Naive thymus-derived CD4-positive, alpha-beta T cell (primary cell): ENCODE measurements around the gene C1orf56. TPM values are rescaled to one million over a fixed set of nuclear protein-coding genes. Genes with fewer than 3 reads are reported as not detected.
"Not testable (repeated sequence)": the region's sequence is repeated elsewhere in the genome, so short reads cannot be mapped to it uniquely, and the experiment has no call there.

ENCODE experiments used
- ATAC-seq: fragments of 150-1000 bp; cut with Tn5 transposase; 2 replicates; pipeline ENCODE4 v1.10.0; 2021; ENCODE audit warnings: mild to moderate bottlenecking, moderate library complexity
- CTCF ChIA-PET: fragments of 350-600 bp; sonication (Branson Sonifier 250); formaldehyde crosslinking; loops from one replicate; lab custom pipeline; 2021; ENCODE audit warnings: antibody characterized with exemption; lab: Charles Lee
- POLR2A ChIA-PET: fragments of 350-600 bp; sonication (Branson Sonifier 250); formaldehyde crosslinking; loops from one replicate; lab custom pipeline; 2021; ENCODE audit warnings: antibody characterized with exemption, inconsistent platforms; lab: Charles Lee
- DNase-seq, 9 donors: peaks; one replicate each; pipeline versions ENCODE4 v3.0.0 to v3.0.0-alpha.2; 2020 to 2022; ENCODE audit warnings: mixed read lengths in 1 of 9
- H3K27ac ChIP-seq: one replicate; pipeline ENCODE4 v1.7.0; 2013; ENCODE audit warnings: mild to moderate bottlenecking, low read depth, low read length, moderate library complexity
- H3K27me3 ChIP-seq, 2 donors: one replicate each; pipeline ENCODE4 v1.7.0; 2013; ENCODE audit warnings: low read length in 2 of 2, mild to moderate bottlenecking in 2 of 2, moderate library complexity in 2 of 2; ENCODE audit not compliant: control insufficient read depth in 2 of 2, insufficient read depth in 2 of 2
- H3K36me3 ChIP-seq, 3 experiments: 1 replicate in 2 of 3; 2 replicates in 1 of 3; pipeline ENCODE4 v1.7.0; 2013; ENCODE audit warnings: low read length in 3 of 3, mild to moderate bottlenecking in 3 of 3, moderate library complexity in 1 of 3; ENCODE audit not compliant: insufficient read depth in 3 of 3, control insufficient read depth in 2 of 3
- H3K4me1 ChIP-seq, 2 donors: one replicate each; pipeline ENCODE4 v1.7.0; 2013; ENCODE audit warnings: low read length in 2 of 2, mild to moderate bottlenecking in 2 of 2, moderate library complexity in 1 of 2; ENCODE audit not compliant: control insufficient read depth in 2 of 2, insufficient read depth in 2 of 2
- H3K4me3 ChIP-seq: 2 replicates; pipeline ENCODE4 v1.7.0; 2013; ENCODE audit warnings: mild to moderate bottlenecking, low read length
- H3K9me3 ChIP-seq, 3 experiments: 1 replicate in 2 of 3; 2 replicates in 1 of 3; pipeline ENCODE4 v1.7.0; 2013; ENCODE audit warnings: low read length in 3 of 3; ENCODE audit not compliant: control insufficient read depth in 2 of 3
- H3K27ac Mint-ChIP-seq, 9 donors: one replicate each; pipeline ENCODE4 v1.8.0; 2020 to 2022; ENCODE audit warnings: mixed read lengths in 9 of 9, mild to moderate bottlenecking in 8 of 9, moderate library complexity in 5 of 9, inconsistent platforms in 2 of 9
- H3K27me3 Mint-ChIP-seq, 5 donors: one replicate each; pipeline ENCODE4 v1.8.0; 2021 to 2022; ENCODE audit warnings: mixed read lengths in 5 of 5, mild to moderate bottlenecking in 1 of 5
- H3K36me3 Mint-ChIP-seq, 5 donors: one replicate each; pipeline ENCODE4 v1.8.0; 2020 to 2022; ENCODE audit warnings: mixed read lengths in 5 of 5, mild to moderate bottlenecking in 3 of 5, inconsistent platforms in 1 of 5
- H3K4me1 Mint-ChIP-seq, 7 donors: one replicate each; pipeline ENCODE4 v1.8.0; 2020 to 2022; ENCODE audit warnings: mixed read lengths in 7 of 7, mild to moderate bottlenecking in 3 of 7, inconsistent platforms in 1 of 7
- H3K4me3 Mint-ChIP-seq, 10 donors: one replicate each; pipeline ENCODE4 v1.8.0; 2020 to 2022; ENCODE audit warnings: mild to moderate bottlenecking in 10 of 10, mixed read lengths in 10 of 10, moderate library complexity in 6 of 10, inconsistent platforms in 2 of 10
- H3K9me3 Mint-ChIP-seq, 11 donors: one replicate each; pipeline ENCODE4 v1.8.0; 2020 to 2022; ENCODE audit warnings: mixed read lengths in 11 of 11, mild to moderate bottlenecking in 4 of 11, inconsistent platforms in 1 of 11, moderate library complexity in 1 of 11
- intact Hi-C, 2 donors: fragments of 100-400 bp; cut with micrococcal nuclease; formaldehyde crosslinking; loops; one replicate each; pipeline ENCODE4 v1.15.1; 2023
- polyA plus RNA-seq, 2 donors: library from polyadenylated mRNA; unstranded; fragments of 300-500 nt; fragmentation: Illumina TruSeq; gene quantifications; one replicate each; pipeline ENCODE4 v1.2.3, GENCODE V29; 2021
- total RNA-seq, 6 experiments: library from RNA in 5 of 6; stranded (reverse) in 5 of 6; gene quantifications; 1 replicate in 5 of 6; 2 replicates in 1 of 6; pipeline ENCODE4 v1.2.3 and lab custom pipeline; 2021 to 2026

C1orf56 gene
- total and polyA plus RNA-seq, 7 experiments from 2014 or later = 0.64 to 4.3 (median 2.8) TPM

DNA sequence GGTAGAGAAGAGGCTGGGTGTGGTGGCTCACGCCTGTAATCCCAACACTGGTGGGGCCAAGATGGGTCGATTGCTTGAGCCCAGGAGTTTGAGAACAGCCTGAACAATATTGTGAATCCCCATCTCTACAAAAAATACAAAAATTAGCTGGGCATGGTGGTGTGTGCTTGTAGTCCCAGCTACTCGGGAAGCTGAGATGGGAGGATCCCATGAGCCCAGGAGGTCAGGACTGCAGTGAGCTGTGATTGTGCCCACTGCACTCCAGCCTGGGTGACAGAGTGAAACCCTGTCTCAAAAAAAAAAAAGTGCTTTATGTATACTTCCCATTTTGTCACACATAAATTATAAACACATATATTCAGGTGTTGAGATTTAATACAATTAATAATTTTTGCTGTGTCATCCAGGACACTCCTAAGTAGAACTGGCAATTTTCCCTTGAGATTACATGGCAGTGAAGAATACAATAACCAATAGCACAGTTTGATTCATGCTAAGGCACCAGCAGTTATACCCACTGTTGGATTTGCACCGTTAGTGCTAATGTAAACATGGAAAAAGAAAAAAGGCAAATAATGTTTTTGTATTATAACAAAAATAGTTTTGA is 38.5 kb downstream of the C1orf56 start:
- Mint-ChIP-seq H3K4me1 (peaks cover 0 to 2% (median 0%) of the 10 kb centered on the region in 7 donors), H3K36me3 (peaks cover 0 to 12% (median 3%) of the 10 kb centered on the region in 5 donors), H3K9me3 (no peaks in the 10 kb centered on the region), H3K27me3 (no peaks in the 10 kb centered on the region), H3K4me3 (no peak overlapping the region), H3K27ac (no peak overlapping the region)
- intact Hi-C loops = no loop called here
- no peak overlapping the region for H3K27ac ChIP-seq
- ATAC-seq (no peak), DNase-seq (no peak)
- H3K9me3 ChIP-seq = no peaks in the 10 kb centered on the region
- H3K4me1 ChIP-seq = no peaks in the 10 kb centered on the region
- no peaks in the 10 kb centered on the region for H3K27me3 ChIP-seq
- no peak overlapping the region for H3K4me3 ChIP-seq
- ChIA-PET CTCF (interaction anchor here (0.6 kb wide), 2 partner anchors 9 to 42 kb away, joined by 3 read pairs; no protein-coding TSS in a partner anchor), POLR2A (interaction anchor here (0.7 to 1.4 kb wide), 3 partner anchors 10 to 73 kb away, joined by 3 to 11 read pairs (median 5); partner anchors contain the start of gene GABPB2)
- peaks cover 0 to 9% (median 0%) of the 10 kb centered on the region in 3 experiments for H3K36me3 ChIP-seq

DNA sequence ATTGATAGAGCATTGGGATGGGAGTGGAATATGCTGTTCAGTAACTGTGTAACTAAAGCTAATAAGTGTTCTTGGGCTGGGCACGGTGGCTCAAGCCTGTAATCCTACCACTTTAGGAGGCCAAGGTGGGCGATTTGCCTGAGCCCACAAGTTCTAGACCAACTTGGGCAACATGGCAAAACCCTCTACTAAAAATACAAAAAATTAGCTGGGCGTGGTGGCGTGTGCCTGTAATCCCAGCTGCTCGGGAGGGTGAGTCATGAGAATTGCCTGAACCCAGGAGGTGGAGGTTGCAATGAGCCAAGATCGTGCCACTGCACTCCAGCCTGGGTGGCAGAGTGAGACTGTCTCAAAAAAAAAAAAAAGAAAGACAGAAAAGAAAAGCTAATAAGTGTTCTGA is 49.9 kb downstream of the C1orf56 start:
- H3K27me3 ChIP-seq, H3K9me3 Mint-ChIP-seq, H3K4me1 Mint-ChIP-seq, H3K4me3 Mint-ChIP-seq, ATAC-seq, H3K4me3 ChIP-seq, DNase-seq, H3K9me3 ChIP-seq, H3K27ac ChIP-seq, H3K4me1 ChIP-seq, H3K27me3 Mint-ChIP-seq, intact Hi-C loops: not testable (repeated sequence)
- ChIA-PET POLR2A (interaction anchor here (0.6 kb wide), 1 partner anchor 255 kb away, joined by 3 read pairs; no protein-coding TSS in a partner anchor), CTCF (interaction anchor here (0.7 to 8.8 kb wide), 5 partner anchors 10 to 213 kb away, joined by 3 to 130 read pairs (median 4); partner anchors contain the start of gene TNFAIP8L2)
- peaks cover 0 to 21% (median 0%) of the 10 kb centered on the region in 5 donors for H3K36me3 Mint-ChIP-seq
- H3K27ac Mint-ChIP-seq = peak overlapping the region in 2 of 9 donors; percentile 0 to 43
- peaks cover 0 to 22% (median 0%) of the 10 kb centered on the region in 3 experiments for H3K36me3 ChIP-seq

DNA sequence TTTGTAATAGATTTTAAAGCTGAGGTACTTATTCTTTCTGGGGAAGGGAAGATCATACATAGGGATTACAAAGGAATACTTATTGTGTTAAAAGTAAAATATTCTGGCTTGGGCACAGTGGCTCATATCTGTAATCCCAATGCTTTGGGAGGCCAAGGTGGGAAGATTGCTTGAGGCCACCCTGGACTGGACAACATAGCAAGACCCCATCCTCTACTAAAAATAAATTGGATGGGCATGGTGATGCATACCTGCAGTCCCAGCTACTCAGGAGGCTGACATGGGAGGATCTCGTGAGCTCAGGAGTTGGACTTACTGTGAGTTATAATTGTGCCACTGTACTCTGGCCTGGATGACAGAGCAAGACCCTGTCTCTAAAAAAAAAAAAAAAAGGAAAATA is 50.6 kb downstream of the C1orf56 start:
- Histone ChIP-seq H3K36me3 (peaks cover 0 to 19% (median 0%) of the 10 kb centered on the region in 3 experiments), H3K27me3 (no peaks in the 10 kb centered on the region), H3K27ac (no peak overlapping the region), H3K9me3 (no peaks in the 10 kb centered on the region), H3K4me1 (no peaks in the 10 kb centered on the region), H3K4me3 (no peak overlapping the region)
- peaks cover 0 to 15% (median 0%) of the 10 kb centered on the region in 5 donors for H3K36me3 Mint-ChIP-seq
- H3K27me3 Mint-ChIP-seq = peaks cover 0 to 7% (median 0%) of the 10 kb centered on the region in 5 donors
- intact Hi-C loops = no loop called here
- ChIA-PET CTCF (interaction anchor here (1.3 to 8.8 kb wide), 5 partner anchors 10 to 154 kb away, joined by 3 to 130 read pairs (median 7); partner anchors contain the start of gene TNFAIP8L2), POLR2A (interaction anchor here (0.6 to 2.0 kb wide), 4 partner anchors 55 to 256 kb away, joined by 3 to 8 read pairs (median 4); partner anchors contain the start of gene TNFAIP8L2)
- no peaks in the 10 kb centered on the region for H3K9me3 Mint-ChIP-seq
- H3K27ac Mint-ChIP-seq = peak overlapping the region in 1 of 9 donors; percentile 25
- peaks cover 0 to 3% (median 0%) of the 10 kb centered on the region in 7 donors for H3K4me1 Mint-ChIP-seq
- ATAC-seq = no peak
- DNase-seq = no peak
- H3K4me3 Mint-ChIP-seq = no peak overlapping the region

Other genes starting within 250 kb of the C1orf56 start
- gene CTSK, start 239.5 kb upstream of the C1orf56 start, total RNA-seq = 10 to 100 TPM in 2 of 5 experiments, 1 to 10 TPM in 3; 3.7 to 13.7 (median 6.9) TPM
- under 1 TPM; 0.31 TPM for gene CTSK, start 239.5 kb upstream of the C1orf56 start, polyA plus RNA-seq
- gene ARNT, start 171.2 kb upstream of the C1orf56 start, total RNA-seq = 10 to 100 TPM; 29.4 to 48.4 (median 38.3) TPM
- gene ARNT, start 171.2 kb upstream of the C1orf56 start, polyA plus RNA-seq = 10 to 100 TPM; 21.3 to 31.4 TPM
- gene CTXND2, start 160.6 kb upstream of the C1orf56 start, total RNA-seq = not detected
- gene CTXND2, start 160.6 kb upstream of the C1orf56 start, polyA plus RNA-seq = not detected
- gene SETDB1, start 121.4 kb upstream of the C1orf56 start, total RNA-seq = 10 to 100 TPM; 57.3 to 94.9 (median 61.7) TPM
- gene SETDB1, start 121.4 kb upstream of the C1orf56 start, polyA plus RNA-seq = 10 to 100 TPM; 13.4 to 16.7 TPM
- 100 to 1,000 TPM; 101 to 169 (median 136) TPM for gene CERS2, start 72.9 kb upstream of the C1orf56 start, total RNA-seq
- gene CERS2, start 72.9 kb upstream of the C1orf56 start, polyA plus RNA-seq = 100 to 1,000 TPM; 109 to 179 TPM
- not detected for gene ANXA9, start 65.5 kb upstream of the C1orf56 start, total RNA-seq
- gene ANXA9, start 65.5 kb upstream of the C1orf56 start, polyA plus RNA-seq = under 1 TPM; 0.17 to 0.38 TPM
- gene MINDY1, start 40.8 kb upstream of the C1orf56 start, total RNA-seq = 10 to 100 TPM; 24.6 to 53.4 (median 29.9) TPM
- 10 to 100 TPM; 12.8 to 33.1 TPM for gene MINDY1, start 40.8 kb upstream of the C1orf56 start, polyA plus RNA-seq
- gene PRUNE1, start 39.3 kb upstream of the C1orf56 start, total RNA-seq = 10 to 100 TPM; 13.3 to 41.8 (median 17.2) TPM
- 10 to 100 TPM; 54.6 to 68.8 TPM for gene PRUNE1, start 39.3 kb upstream of the C1orf56 start, polyA plus RNA-seq
- 1 to 10 TPM in 4 of 5 experiments, under 1 TPM in 1; 0.37 to 9.4 (median 1.9) TPM for gene BNIPL, start 11.2 kb upstream of the C1orf56 start, total RNA-seq
- under 1 TPM; 0.08 to 0.17 TPM for gene BNIPL, start 11.2 kb upstream of the C1orf56 start, polyA plus RNA-seq
- gene CDC42SE1, start 11.9 kb downstream of the C1orf56 start, total RNA-seq = 100 to 1,000 TPM; 362 to 516 (median 425) TPM
- gene CDC42SE1, start 11.9 kb downstream of the C1orf56 start, polyA plus RNA-seq = 100 to 1,000 TPM in 1 of 2 donors, 10 to 100 TPM in 1; 85.6 to 111 TPM
- gene MLLT11, start 12.6 kb downstream of the C1orf56 start, total RNA-seq = 1 to 10 TPM; 3.3 to 6.0 (median 4.6) TPM
- 1 to 10 TPM; 3.7 to 4.8 TPM for gene MLLT11, start 12.6 kb downstream of the C1orf56 start, polyA plus RNA-seq
- 10 to 100 TPM; 13.7 to 42.2 (median 32.2) TPM for gene GABPB2, start 23.0 kb downstream of the C1orf56 start, total RNA-seq
- gene GABPB2, start 23.0 kb downstream of the C1orf56 start, polyA plus RNA-seq = 10 to 100 TPM in 1 of 2 donors, 1 to 10 TPM in 1; 9.6 to 17.8 TPM
- gene SEMA6C, start 98.9 kb downstream of the C1orf56 start, total RNA-seq = 10 to 100 TPM in 2 of 5 experiments, 1 to 10 TPM in 3; 2.5 to 12.4 (median 4.7) TPM
- gene SEMA6C, start 98.9 kb downstream of the C1orf56 start, polyA plus RNA-seq = 1 to 10 TPM in 1 of 2 donors, under 1 TPM in 1; 0.56 to 2.6 TPM
- 10 to 100 TPM in 4 of 5 experiments, 1 to 10 TPM in 1; 3.1 to 59.4 (median 37.6) TPM for gene TNFAIP8L2, start 108.9 kb downstream of the C1orf56 start, total RNA-seq
- gene TNFAIP8L2, start 108.9 kb downstream of the C1orf56 start, polyA plus RNA-seq = 10 to 100 TPM; 17.1 to 77.3 TPM
- 1 to 10 TPM; 1.4 to 3.3 (median 2.3) TPM for gene LYSMD1, start 118.2 kb downstream of the C1orf56 start, total RNA-seq
- gene LYSMD1, start 118.2 kb downstream of the C1orf56 start, polyA plus RNA-seq = under 1 TPM; 0.35 to 0.48 TPM
- gene SCNM1, start 118.4 kb downstream of the C1orf56 start, total RNA-seq = 10 to 100 TPM; 37.1 to 73.1 (median 57.1) TPM
- 10 to 100 TPM; 68.1 to 72.3 TPM for gene SCNM1, start 118.4 kb downstream of the C1orf56 start, polyA plus RNA-seq
- gene TMOD4, start 128.2 kb downstream of the C1orf56 start, total RNA-seq = 1 to 10 TPM; 2.5 to 5.4 (median 4.4) TPM
- gene TMOD4, start 128.2 kb downstream of the C1orf56 start, polyA plus RNA-seq = under 1 TPM in 1 of 2 donors, not detected in 1; 0.73 TPM
- 10 to 100 TPM; 35.1 to 82.0 (median 63.9) TPM for gene VPS72, start 142.4 kb downstream of the C1orf56 start, total RNA-seq
- 10 to 100 TPM; 63.4 to 85.3 TPM for gene VPS72, start 142.4 kb downstream of the C1orf56 start, polyA plus RNA-seq
- gene PIP5K1A, start 150.8 kb downstream of the C1orf56 start, total RNA-seq = 10 to 100 TPM; 56.9 to 76.5 (median 59.5) TPM
- gene PIP5K1A, start 150.8 kb downstream of the C1orf56 start, polyA plus RNA-seq = 10 to 100 TPM; 11.7 to 23.1 TPM
- 100 to 1,000 TPM in 3 of 5 experiments, 10 to 100 TPM in 2; 72.0 to 193 (median 126) TPM for gene PSMD4, start 207.0 kb downstream of the C1orf56 start, total RNA-seq
- gene PSMD4, start 207.0 kb downstream of the C1orf56 start, polyA plus RNA-seq = 100 to 1,000 TPM; 239 to 258 TPM
- 10 to 100 TPM; 30.4 to 38.1 (median 32.3) TPM for gene ZNF687, start 234.5 kb downstream of the C1orf56 start, total RNA-seq
- 1 to 10 TPM; 1.1 to 1.5 TPM for gene ZNF687, start 234.5 kb downstream of the C1orf56 start, polyA plus RNA-seq